ENCODE results near the gene EPHA10.
A peak's percentile ranks its signal among the peaks of the same experiment; 100 is the strongest.
"Not testable (repeated sequence)": the region's sequence is repeated elsewhere in the genome, so short reads cannot be mapped to it uniquely, and the experiment has no call there.

The EPHA10 gene

DNA sequence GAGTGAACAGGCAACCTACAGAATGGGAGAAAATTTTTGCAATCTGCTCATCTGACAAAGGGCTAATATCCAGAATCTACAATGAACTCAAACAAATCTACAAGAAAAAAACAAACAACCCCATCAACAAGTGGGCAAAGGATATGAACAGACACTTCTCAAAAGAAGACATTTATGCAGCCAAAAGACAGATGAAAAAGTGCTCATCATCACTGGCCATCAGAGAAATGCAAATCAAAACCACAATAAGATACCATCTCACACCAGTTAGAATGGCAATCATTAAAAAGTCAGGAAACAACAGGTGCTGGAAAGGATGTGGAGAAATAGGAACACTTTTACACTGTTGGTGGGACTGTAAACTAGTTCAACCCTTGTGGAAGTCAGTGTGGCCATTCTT lies 6.5 kb upstream of the EPHA10 start:
- DNase-seq (ENCODE audit: low read depth, low spot score): not testable (repeated sequence)

GRCh38 chr1:37767488-37767887 lies 2.6 kb upstream of the EPHA10 start:
- DNase-seq (ENCODE audit: low read depth, low spot score): no peak

GRCh38 chr1:37765916-37766664 lies 1.2 kb upstream of the EPHA10 start:
- DNase-seq (ENCODE audit: low read depth, low spot score): no peak

DNA sequence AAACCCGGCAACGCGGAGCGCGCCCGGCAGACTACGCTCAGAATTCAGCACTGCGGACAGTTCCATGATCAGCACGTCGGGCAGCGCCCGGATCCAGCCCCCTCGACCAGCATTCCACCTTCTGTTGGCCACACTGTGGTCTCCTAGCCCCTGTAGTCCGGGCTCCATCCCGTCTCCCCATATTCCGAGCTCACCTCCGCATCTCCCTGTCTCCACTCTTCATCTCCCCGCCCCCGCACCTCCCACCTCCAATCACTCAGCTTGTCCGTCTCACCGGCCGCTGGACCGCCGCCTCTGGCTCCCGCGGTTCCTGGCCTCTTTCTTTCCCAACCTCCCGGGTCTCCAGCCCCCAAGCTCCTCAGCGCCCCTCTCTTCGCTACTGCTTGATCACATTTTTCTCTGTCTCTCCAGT lies 500 bp downstream of the EPHA10 start:
- DNase-seq (ENCODE audit: low read depth, low spot score): peak; percentile 78

- no peak for DNase-seq (ENCODE audit: low read depth, low spot score)
Measured at GRCh38 chr1:37763791-37764413, 1.0 kb downstream of the EPHA10 start.

DNA sequence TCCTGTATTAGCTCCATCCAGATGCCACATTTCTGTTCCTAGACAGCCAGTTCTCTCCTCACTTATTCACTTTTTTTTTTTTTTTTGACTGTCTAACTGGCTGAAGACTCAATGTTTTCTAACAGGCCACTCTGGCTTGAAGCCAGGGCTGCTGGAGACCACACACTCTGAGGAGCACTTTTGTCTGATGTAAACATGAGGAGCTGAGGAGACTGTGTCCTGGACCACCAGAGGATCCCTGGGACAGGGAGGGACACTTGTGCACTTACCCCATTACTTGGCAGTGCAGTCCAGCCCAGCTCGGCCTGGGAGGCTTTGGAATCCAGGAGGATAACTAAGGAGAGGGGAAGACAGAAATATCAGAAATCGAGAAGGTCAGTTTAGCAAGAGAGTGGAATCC lies 2.4 kb downstream of the EPHA10 start:
- DNase-seq (ENCODE audit: low read depth, low spot score): no peak

DNA sequence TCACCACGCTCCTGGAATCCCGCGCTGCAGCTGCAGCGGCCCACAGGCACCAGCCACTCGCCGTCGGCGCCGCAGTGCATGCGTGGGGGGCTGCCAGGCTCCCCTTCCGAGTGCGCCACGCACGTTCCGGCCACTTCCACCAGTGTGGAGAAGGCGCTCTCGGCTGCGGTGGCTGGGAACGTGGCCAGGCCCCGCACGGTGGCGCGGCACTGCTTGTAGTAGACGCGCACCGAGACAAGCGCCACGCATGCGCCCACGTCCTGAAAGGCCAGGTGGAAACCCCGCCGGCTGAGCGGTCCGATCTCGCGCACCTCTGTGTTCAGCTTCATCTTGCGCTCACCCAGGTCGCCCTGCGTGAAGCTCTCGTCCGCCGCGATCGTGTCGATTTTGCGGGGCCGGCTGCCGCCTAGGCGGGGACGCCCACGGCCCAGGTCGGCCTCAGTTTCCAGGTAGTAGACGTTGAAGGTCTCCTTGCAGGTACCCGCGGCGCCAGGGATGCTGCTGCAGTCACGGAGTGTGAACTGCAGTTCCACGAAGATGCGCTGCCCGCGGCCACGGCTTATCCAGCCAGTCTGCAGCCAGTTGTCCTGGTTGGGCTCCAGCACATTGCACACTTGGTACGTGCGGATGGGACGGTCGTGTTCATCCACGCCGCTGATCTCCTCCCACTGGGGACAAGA lies 3.4 kb downstream of the EPHA10 start:
- no peak for DNase-seq (ENCODE audit: low read depth, low spot score)

DNA sequence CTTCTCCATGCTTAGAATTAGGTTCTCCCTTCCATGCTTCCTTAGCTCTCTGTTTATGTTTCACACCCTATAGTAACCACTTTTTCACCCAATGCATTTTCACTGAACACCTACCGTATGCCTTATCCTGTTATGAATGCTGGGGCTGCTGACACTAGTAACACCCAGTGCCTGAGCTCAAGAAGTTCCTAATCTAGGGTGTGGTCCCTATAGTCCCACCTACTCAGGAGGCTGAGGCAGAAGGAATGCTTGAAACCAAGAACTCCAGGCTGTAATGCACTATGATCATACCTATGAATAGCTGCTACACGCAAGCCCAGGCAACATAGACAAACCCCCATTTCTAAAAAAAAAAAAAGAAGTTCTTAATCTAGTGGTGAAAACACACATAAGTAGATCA lies 5.5 kb downstream of the EPHA10 start:
- no peak for DNase-seq (ENCODE audit: low read depth, low spot score)

DNA sequence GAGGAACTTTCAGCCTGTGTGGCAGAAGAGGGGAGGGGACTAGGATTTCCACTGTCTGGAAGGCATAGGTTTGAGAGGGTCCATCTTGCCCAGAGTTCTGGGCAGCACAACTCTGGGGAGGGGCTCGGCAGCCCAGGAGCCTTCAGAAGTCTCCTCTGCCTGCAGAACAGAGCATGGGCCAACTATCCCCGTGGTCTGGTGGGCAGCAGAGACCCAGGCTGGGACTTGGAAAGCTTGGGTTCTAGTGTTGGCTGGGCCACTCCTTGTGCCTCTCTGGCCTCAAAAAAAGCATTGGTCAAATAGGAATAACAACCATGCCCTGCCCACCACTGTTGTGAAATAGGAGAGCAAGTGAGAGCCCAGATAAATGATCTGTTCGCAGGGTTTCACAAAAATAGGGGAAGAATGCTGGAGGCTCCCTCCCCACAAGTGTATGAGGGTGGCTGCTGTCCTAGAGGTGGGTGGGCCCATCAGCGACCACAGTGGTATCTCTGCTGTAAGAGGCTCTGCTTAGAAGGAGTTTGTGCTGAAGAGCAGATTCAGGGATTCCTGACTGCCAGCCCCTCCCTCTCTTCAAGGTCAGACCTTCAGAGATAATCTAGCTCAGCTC lies 8.9 kb downstream of the EPHA10 start:
- DNase-seq (ENCODE audit: low read depth, low spot score): no peak

DNA sequence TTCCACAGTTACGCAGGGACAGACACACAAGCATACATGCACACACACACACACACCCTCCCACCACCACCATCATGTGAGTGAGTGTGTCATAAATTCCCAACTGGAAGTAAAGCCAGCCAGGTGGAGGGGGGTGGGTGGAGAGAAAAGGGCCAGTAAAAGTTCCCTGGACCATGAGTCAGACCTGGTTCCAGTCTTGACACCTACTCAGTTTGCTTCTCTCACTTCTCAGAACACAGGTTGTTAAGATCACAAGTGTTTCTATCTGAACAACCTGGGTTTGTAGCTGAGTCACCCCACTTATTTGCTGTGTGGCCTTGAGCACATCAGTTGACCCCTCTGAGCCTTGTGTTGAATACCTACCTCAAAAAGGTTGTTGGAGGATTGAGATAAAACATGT lies 9.6 kb downstream of the EPHA10 start:
- DNase-seq (ENCODE audit: low read depth, low spot score): no peak

- DNase-seq (ENCODE audit: low read depth, low spot score): no peak
Measured at GRCh38 chr1:37753473-37754321, 11.2 kb downstream of the EPHA10 start.

DNA sequence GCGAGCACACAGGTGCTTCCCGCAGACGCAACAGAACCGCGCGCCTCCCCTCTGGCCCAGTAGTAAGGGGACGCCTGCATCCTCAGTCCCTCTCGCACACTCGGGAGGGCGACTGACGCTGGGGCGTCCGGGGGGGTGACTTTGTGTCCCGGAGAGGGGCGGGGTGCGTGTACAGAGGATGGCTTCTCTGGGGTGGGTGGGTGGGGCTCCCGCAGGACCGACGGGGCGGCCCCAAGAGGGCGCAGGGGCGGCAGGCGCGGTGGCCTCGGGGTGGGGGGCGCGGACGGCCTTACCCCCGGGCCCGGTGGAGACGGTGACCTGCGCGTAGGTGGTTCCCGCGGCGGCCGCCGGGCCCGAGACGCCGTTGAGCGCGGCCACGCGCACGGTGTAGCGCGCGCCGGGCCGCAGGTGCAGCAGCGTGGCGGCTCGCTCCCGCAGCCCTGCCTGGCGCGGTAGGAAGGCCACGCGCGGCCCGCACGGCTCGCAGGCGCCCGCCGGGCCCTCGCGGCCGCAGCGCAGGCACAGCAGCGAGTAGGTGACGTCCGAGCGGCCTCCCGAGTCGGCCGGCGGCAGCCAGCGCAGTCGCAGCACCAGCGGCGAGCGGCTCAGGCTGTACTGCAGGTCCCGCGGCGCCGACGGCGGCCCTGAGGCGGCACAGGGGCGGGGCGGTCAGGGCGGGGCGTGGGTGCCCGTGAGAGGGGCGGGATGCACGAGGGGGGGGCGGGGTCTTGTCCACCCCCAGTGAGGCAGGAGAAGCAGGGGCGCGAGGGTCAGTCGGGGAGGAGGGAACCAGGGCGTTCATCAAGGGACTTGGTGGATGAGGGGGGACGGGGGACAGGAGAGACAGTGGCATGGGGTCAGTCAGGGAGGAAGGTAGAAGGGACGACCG lies 12.1 kb downstream of the EPHA10 start:
- no peak for DNase-seq (ENCODE audit: low read depth, low spot score)

GRCh38 chr1:37752213-37752582 lies 12.7 kb downstream of the EPHA10 start:
- DNase-seq (ENCODE audit: low read depth, low spot score): no peak

- no peak for DNase-seq (ENCODE audit: low read depth, low spot score)
Measured at GRCh38 chr1:37748565-37748964, 16.4 kb downstream of the EPHA10 start.

- DNase-seq (ENCODE audit: low read depth, low spot score): no peak
Measured at GRCh38 chr1:37746806-37747205, 18.1 kb downstream of the EPHA10 start.

DNA sequence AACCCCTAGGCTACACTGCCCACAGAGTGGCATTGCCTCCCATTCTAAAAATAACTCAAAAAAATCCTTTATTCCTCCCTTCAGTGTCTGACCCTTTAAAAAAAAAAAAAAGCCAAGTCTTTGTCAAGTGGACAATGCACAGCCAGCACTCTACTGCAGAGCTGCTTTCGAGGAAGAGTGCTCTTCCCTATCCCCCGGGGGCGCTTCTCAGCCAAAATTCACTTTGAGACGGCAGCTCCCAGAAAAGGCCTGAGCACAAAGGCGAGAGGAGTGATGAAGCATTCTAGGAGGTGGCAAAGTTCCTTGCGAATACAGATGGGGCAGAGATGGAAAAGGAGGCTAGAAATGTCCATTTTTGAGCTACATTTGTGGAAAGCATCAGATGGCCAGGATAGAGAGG lies 23.3 kb downstream of the EPHA10 start:
- DNase-seq (ENCODE audit: low read depth, low spot score): peak; percentile 44

GRCh38 chr1:37741130-37741529 lies 23.8 kb downstream of the EPHA10 start:
- DNase-seq (ENCODE audit: low read depth, low spot score): no peak

GRCh38 chr1:37739222-37739621 lies 25.7 kb downstream of the EPHA10 start:
- no peak for DNase-seq (ENCODE audit: low read depth, low spot score)

GRCh38 chr1:37738619-37739018 lies 26.3 kb downstream of the EPHA10 start:
- DNase-seq (ENCODE audit: low read depth, low spot score): not testable (repeated sequence)

DNA sequence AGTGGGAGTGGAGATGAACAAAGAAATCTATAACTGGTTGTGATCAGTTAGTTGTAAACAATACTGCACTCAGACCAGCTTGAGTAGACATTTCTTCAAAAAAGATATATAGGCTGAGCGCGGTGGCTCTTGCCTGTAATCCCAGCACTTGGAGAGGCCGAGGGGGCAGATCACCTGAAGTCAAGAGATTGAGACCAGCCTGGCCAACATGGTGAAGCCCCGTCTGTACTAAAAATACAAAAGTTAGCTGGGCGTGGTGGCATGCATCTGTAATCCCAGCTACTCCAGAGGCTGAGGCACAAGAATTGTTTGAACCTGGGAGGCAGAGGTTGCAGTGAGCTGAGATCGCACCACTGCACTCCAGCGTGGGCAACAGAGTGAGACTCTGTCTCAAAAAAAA lies 26.9 kb downstream of the EPHA10 start:
- not testable (repeated sequence) for DNase-seq (ENCODE audit: low read depth, low spot score)

Data from ELF-1 (cell line).